WERI-Rb-1 (cell line): ENCODE data around the gene KCTD13.
"Not testable (repeated sequence)": the region's sequence is repeated elsewhere in the genome, so short reads cannot be mapped to it uniquely, and the experiment has no call there.

Experiments
- DNase-seq: peaks from one replicate; pipeline ENCODE4 v3.0.0-alpha.2; 2020
- H3K27ac ChIP-seq: fragments of 250-450 bp; sonication (Bioruptor Pico); 2 replicates; pipeline ENCODE4 v1.5.1; 2020; ENCODE audit warnings: mild to moderate bottlenecking, moderate library complexity
- H3K27me3 ChIP-seq: fragments of 250-450 bp; sonication (Bioruptor Pico); 2 replicates; pipeline ENCODE4 v1.5.1; 2021; ENCODE audit warnings: mild to moderate bottlenecking, low read depth, moderate library complexity; ENCODE audit not compliant: insufficient read depth, severe bottlenecking
- H3K36me3 ChIP-seq: fragments of 250-450 bp; sonication (Bioruptor Pico); 2 replicates; pipeline ENCODE4 v1.5.1; 2020; ENCODE audit warnings: mild to moderate bottlenecking, moderate library complexity
- H3K4me3 ChIP-seq: 2 replicates; pipeline ENCODE4 v1.5.1; 2011; ENCODE audit warnings: low read depth, mild to moderate bottlenecking, control low read depth, low read length
- H3K9me3 ChIP-seq: fragments of 250-450 bp; sonication (Bioruptor Pico); 2 replicates; pipeline ENCODE4 v1.5.1; 2021; ENCODE audit warnings: mild to moderate bottlenecking, moderate library complexity; ENCODE audit not compliant: severe bottlenecking
- CTCF ChIP-seq: IDR thresholded peaks from 2 replicates; pipeline ENCODE4 v1.5.1; 2011; ENCODE audit warnings: low read depth, mild to moderate bottlenecking, control low read depth, inconsistent platforms, low read length

The KCTD13 gene

GRCh38 chr16:29912087-29912486 lies 13.9 kb downstream of the KCTD13 start:
- no peaks in the 10 kb centered on the region for H3K9me3 ChIP-seq
- no peak for TF ChIP-seq CTCF
- no peaks in the 10 kb centered on the region for H3K27me3 ChIP-seq
- H3K27ac ChIP-seq, result no peak overlapping the region
- H3K36me3 ChIP-seq, result peaks cover 3% of the 10 kb centered on the region; the same call in 1 of the 2 replicates
- no peak for DNase-seq
- no peak overlapping the region for H3K4me3 ChIP-seq

- Histone ChIP-seq H3K9me3 (no peaks in the 10 kb centered on the region), H3K4me3 (no peak overlapping the region), H3K27me3 (no peaks in the 10 kb centered on the region), H3K36me3 (peaks cover 3% of the 10 kb centered on the region; the same call in 1 of the 2 replicates), H3K27ac (no peak overlapping the region)
- no peak for TF ChIP-seq CTCF
- no peak for DNase-seq
Measured at GRCh38 chr16:29911676-29912010, 14.4 kb downstream of the KCTD13 start.

GRCh38 chr16:29910819-29911675 lies 15.0 kb downstream of the KCTD13 start:
- Histone ChIP-seq H3K9me3 (no peaks in the 10 kb centered on the region), H3K27ac (no peak overlapping the region), H3K27me3 (no peaks in the 10 kb centered on the region), H3K4me3 (no peak overlapping the region), H3K36me3 (peaks cover 3% of the 10 kb centered on the region; the same call in 1 of the 2 replicates)
- no peak for TF ChIP-seq CTCF
- no peak for DNase-seq

GRCh38 chr16:29909851-29910250 lies 16.2 kb downstream of the KCTD13 start:
- H3K27me3 ChIP-seq, H3K9me3 ChIP-seq, DNase-seq, H3K4me3 ChIP-seq, H3K36me3 ChIP-seq, H3K27ac ChIP-seq: not testable (repeated sequence)

GRCh38 chr16:29909391-29909790 lies 16.6 kb downstream of the KCTD13 start:
- Histone ChIP-seq H3K27ac (no peak overlapping the region), H3K9me3 (no peaks in the 10 kb centered on the region), H3K4me3 (no peak overlapping the region), H3K36me3 (peaks cover 12% of the 10 kb centered on the region), H3K27me3 (no peaks in the 10 kb centered on the region)
- DNase-seq, result no peak
- no peak for TF ChIP-seq CTCF

- H3K36me3 ChIP-seq, result peaks cover 12% of the 10 kb centered on the region
- DNase-seq, result no peak
- no peaks in the 10 kb centered on the region for H3K27me3 ChIP-seq
- no peak for TF ChIP-seq CTCF
- H3K9me3 ChIP-seq, result no peaks in the 10 kb centered on the region
- no peak overlapping the region for H3K4me3 ChIP-seq
- H3K27ac ChIP-seq, result no peak overlapping the region
Measured at GRCh38 chr16:29908719-29909220, 17.3 kb downstream of the KCTD13 start.
